HCT116 (cell line): ENCODE data around the gene MSI2. TPM values are rescaled to one million over a fixed set of nuclear protein-coding genes. Genes with fewer than 3 reads are reported as not detected.

ENCODE experiments used
- ATAC-seq: fragments of 200-7000 bp; cut with Tn5 transposase; 2 replicates; pipeline ENCODE4 v1.9.1; 2020; ENCODE audit warnings: mild to moderate bottlenecking, moderate library complexity
- BruUV-seq: library from RNA; stranded (reverse); fragments of 400-500 nt; replicated peaks from 2 replicates; lab custom pipeline; 2021; lab: Mats Ljungman, UMichigan
- CTCF ChIA-PET: fragments of 300-600 bp; sonication (Branson Sonifier 250); formaldehyde crosslinking; loops from one replicate; lab custom pipeline; 2021; ENCODE audit warnings: antibody characterized with exemption; lab: Charles Lee
- POLR2A ChIA-PET: fragments of 300-600, 350-600 bp; sonication (Branson Sonifier 250); formaldehyde crosslinking; loops from one replicate; lab custom pipeline; 2021; ENCODE audit warnings: antibody characterized with exemption; lab: Charles Lee
- RAD21 ChIA-PET, 2 experiments: fragments of 300-600 bp; sonication (Branson Sonifier 250); formaldehyde crosslinking; loops; one replicate each; lab custom pipeline; 2023; ENCODE audit warnings: low total read pairs in 2 of 2; ENCODE audit not compliant: uncharacterized antibody in 2 of 2, unreplicated experiment in 2 of 2, low non-redundant PET in 1 of 2; lab: Charles Lee
- DNase-seq: peaks from one replicate; pipeline ENCODE4 v3.0.0-alpha.2; 2010; ENCODE audit warnings: low read depth, low spot score
- H2AFZ ChIP-seq: fragments of 200-600 bp; shearing (Covaris generic), sonication (generic); 2 replicates; pipeline ENCODE4 v1.6.1; 2017; ENCODE audit warnings: low read depth, mixed run types, mixed read lengths, antibody characterized with exemption, low read length; ENCODE audit not compliant: poor library complexity, severe bottlenecking
- H3K27ac ChIP-seq: 2 replicates; pipeline ENCODE4 v1.5.1; 2012; ENCODE audit warnings: low read depth, low read length
- H3K27me3 ChIP-seq: fragments of 200-600 bp; sonication (generic); 2 replicates; pipeline ENCODE4 v1.6.1; 2016; ENCODE audit warnings: mixed run types, low read length, mixed read lengths; ENCODE audit not compliant: insufficient read depth
- H3K36me3 ChIP-seq, 2 experiments: fragments of 200-500 bp in 1 of 2; fragments of 200-600 bp in 1 of 2; sonication (Bioruptor generic) in 1 of 2; sonication (generic) in 1 of 2; 2 replicates each; pipeline versions ENCODE4 v1.5.1 to v1.6.1; 2014 to 2016; ENCODE audit warnings: low read length in 2 of 2, inconsistent platforms in 1 of 2, mixed read lengths in 1 of 2, mixed run types in 1 of 2; ENCODE audit not compliant: insufficient read depth in 2 of 2, control insufficient read depth in 1 of 2
- H3K4me1 ChIP-seq, 2 experiments: fragments of 200-600 bp in 1 of 2; sonication (generic) in 1 of 2; 2 replicates each; pipeline versions ENCODE4 v1.5.1 to v1.6.1; 2012 to 2017; ENCODE audit warnings: low read length in 2 of 2, inconsistent platforms in 1 of 2, mild to moderate bottlenecking in 1 of 2, mixed read lengths in 1 of 2, mixed run types in 1 of 2, moderate library complexity in 1 of 2; ENCODE audit not compliant: insufficient read depth in 2 of 2, control insufficient read depth in 1 of 2
- H3K4me2 ChIP-seq: fragments of 200-600 bp; sonication (generic); 2 replicates; pipeline ENCODE4 v1.6.1; 2017; ENCODE audit warnings: mixed run types, low read length, mixed read lengths
- H3K4me3 ChIP-seq, 2 experiments: fragments of 200-600 bp in 1 of 2; sonication (generic) in 1 of 2; replicated peaks in 1 of 2; 2 replicates each; pipeline ENCODE4 v1.5.1; 2011 to 2016; ENCODE audit warnings: low read length in 2 of 2, control low read depth in 1 of 2, low read depth in 1 of 2, mild to moderate bottlenecking in 1 of 2, mixed read lengths in 1 of 2, mixed run types in 1 of 2
- H3K79me2 ChIP-seq: fragments of 200-600 bp; sonication (generic); 2 replicates; pipeline ENCODE4 v1.6.1; 2017; ENCODE audit warnings: mild to moderate bottlenecking, mixed run types, low read length, moderate library complexity, mixed read lengths; ENCODE audit not compliant: insufficient read depth
- H3K9ac ChIP-seq: fragments of 200-600 bp; sonication (generic); 2 replicates; pipeline ENCODE4 v1.6.1; 2016; ENCODE audit warnings: low read length, mixed read lengths
- H3K9me2 ChIP-seq: fragments of 200-600 bp; sonication (generic), shearing (Covaris generic); 2 replicates; pipeline ENCODE4 v1.6.1; 2017; ENCODE audit warnings: mixed run types, mild to moderate bottlenecking, moderate library complexity; ENCODE audit not compliant: insufficient read depth
- H3K9me3 ChIP-seq, 2 experiments: fragments of 200-500 bp in 1 of 2; fragments of 200-600 bp in 1 of 2; sonication (Bioruptor generic) in 1 of 2; sonication (generic) in 1 of 2; 2 replicates each; pipeline ENCODE4 v1.6.1; 2014 to 2017; ENCODE audit warnings: low read length in 2 of 2, mixed read lengths in 2 of 2, inconsistent platforms in 1 of 2, low read depth in 1 of 2, mild to moderate bottlenecking in 1 of 2, mixed run types in 1 of 2, moderate library complexity in 1 of 2; ENCODE audit not compliant: control insufficient read depth in 1 of 2, insufficient read depth in 1 of 2
- H4K20me1 ChIP-seq: fragments of 200-600 bp; sonication (generic), shearing (Covaris generic); 2 replicates; pipeline ENCODE4 v1.6.1; 2017; ENCODE audit warnings: mixed run types, mild to moderate bottlenecking, moderate library complexity; ENCODE audit not compliant: insufficient read depth
- CBX3 ChIP-seq: IDR thresholded peaks from 2 replicates; pipeline ENCODE4 v1.6.1; 2012; ENCODE audit warnings: low read depth
- EGR1 ChIP-seq: IDR thresholded peaks from 2 replicates; pipeline ENCODE4 v1.6.1; 2012; ENCODE audit warnings: low read depth
- POLR2A ChIP-seq: IDR thresholded peaks from 2 replicates; pipeline ENCODE4 v1.7.0; 2011; ENCODE audit warnings: borderline replicate concordance; ENCODE audit not compliant: insufficient read depth, insufficient read length; ENCODE audit errors: extremely low read depth
- POLR2AphosphoS5 ChIP-seq: IDR thresholded peaks from 2 replicates; pipeline ENCODE4 v1.6.1; 2011; ENCODE audit warnings: mild to moderate bottlenecking, low read depth, low read length, moderate library complexity
- SIN3A ChIP-seq: IDR thresholded peaks from 2 replicates; pipeline ENCODE4 v1.6.1; 2012; ENCODE audit warnings: low read depth
- TCF7L2 ChIP-seq: IDR thresholded peaks from 2 replicates; pipeline ENCODE4 v1.7.0; 2011; ENCODE audit warnings: borderline replicate concordance, inconsistent platforms; ENCODE audit not compliant: insufficient read depth, insufficient read length; ENCODE audit errors: extremely low read depth
- YY1 ChIP-seq: IDR thresholded peaks from 2 replicates; pipeline ENCODE4 v1.6.1; 2011; ENCODE audit warnings: low read length, low read depth, moderate library complexity, mild to moderate bottlenecking; ENCODE audit not compliant: insufficient replicate concordance; ENCODE audit errors: extremely low read depth
- ZFX ChIP-seq: fragments of 450-650 bp; IDR thresholded peaks from 2 replicates; pipeline ENCODE4 v1.6.1; 2017
- ZNF274 ChIP-seq: fragments of 200-500 bp; sonication (Bioruptor generic); IDR thresholded peaks from 2 replicates; pipeline ENCODE4 v1.6.1; 2014; ENCODE audit warnings: mild to moderate bottlenecking, low read depth, low read length, inconsistent platforms
- intact Hi-C: fragments of 100-400 bp; cut with micrococcal nuclease; formaldehyde crosslinking; loops from 2 replicates; pipeline ENCODE4 v1.10.0; 2022
- total RNA-seq: library from RNA; stranded (reverse); gene quantifications from one replicate; pipeline ENCODE4 v1.2.1, GENCODE V29; 2021; ENCODE audit not compliant: unreplicated experiment
- TF ChIP-seq, protein P1 (sequence below): IDR thresholded peaks from 2 replicates; pipeline ENCODE4 v1.6.1; 2011; ENCODE audit warnings: mild to moderate bottlenecking, low read length, moderate library complexity; ENCODE audit not compliant: insufficient replicate concordance; ENCODE audit errors: extremely low read depth
- TF ChIP-seq, protein P2 (sequence below): IDR thresholded peaks from 2 replicates; pipeline ENCODE4 v1.6.1; 2012
- TF ChIP-seq, protein P3 (sequence below): IDR thresholded peaks from 2 replicates; pipeline ENCODE4 v1.6.1; 2012

MSI2 gene
- total RNA-seq, 1 experiment from 2014 or later = 137 TPM

DNA sequence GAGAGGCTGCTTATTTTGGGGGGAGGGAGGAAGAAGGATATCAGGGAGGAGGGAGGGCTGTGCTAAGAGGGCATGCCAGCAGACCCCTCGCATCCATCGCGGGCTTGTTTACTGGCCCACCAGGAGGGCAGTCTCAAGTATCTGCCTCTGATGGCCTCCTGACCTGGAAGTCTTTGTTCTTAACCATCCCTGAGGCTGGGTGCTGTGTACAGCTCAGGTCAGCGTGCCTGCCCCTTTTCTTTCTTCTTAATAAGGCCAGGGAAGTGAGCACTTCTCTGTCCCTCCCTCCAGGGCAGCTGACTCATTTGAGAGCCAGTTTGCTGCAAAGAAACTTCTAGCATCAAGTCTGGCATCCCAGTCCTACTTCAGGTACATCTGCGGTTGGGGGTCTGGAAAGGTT is 331.8 kb downstream of the MSI2 start:
- ATAC-seq (no peak), DNase-seq (no peak)
- H3K27me3 ChIP-seq = no peaks in the 10 kb centered on the region
- ChIA-PET POLR2A (no interaction called here), CTCF (interaction anchor here (1.5 kb wide), 1 partner anchor 10 kb away, joined by 4 read pairs; no protein-coding TSS in a partner anchor), RAD21 (no interaction called here)
- BruUV-seq = no TSS peak
- H2AFZ ChIP-seq = no peak overlapping the region
- no peaks in the 10 kb centered on the region for H3K4me1 ChIP-seq
- no peaks in the 10 kb centered on the region for H3K36me3 ChIP-seq
- intact Hi-C loops = no loop called here
- no peaks in the 10 kb centered on the region for H3K9me3 ChIP-seq
- H3K27ac ChIP-seq = no peak overlapping the region
- H3K79me2 ChIP-seq = no peaks in the 10 kb centered on the region
- no peak overlapping the region for H3K4me3 ChIP-seq
- TF ChIP-seq CBX3 (no peak), ZFX (no peak), SIN3A (no peak), YY1 (no peak), POLR2A (no peak), TCF7L2 (no peak), EGR1 (no peak), POLR2AphosphoS5 (no peak), ZNF274 (no peak)
- TF ChIP-seq, protein P1, sequence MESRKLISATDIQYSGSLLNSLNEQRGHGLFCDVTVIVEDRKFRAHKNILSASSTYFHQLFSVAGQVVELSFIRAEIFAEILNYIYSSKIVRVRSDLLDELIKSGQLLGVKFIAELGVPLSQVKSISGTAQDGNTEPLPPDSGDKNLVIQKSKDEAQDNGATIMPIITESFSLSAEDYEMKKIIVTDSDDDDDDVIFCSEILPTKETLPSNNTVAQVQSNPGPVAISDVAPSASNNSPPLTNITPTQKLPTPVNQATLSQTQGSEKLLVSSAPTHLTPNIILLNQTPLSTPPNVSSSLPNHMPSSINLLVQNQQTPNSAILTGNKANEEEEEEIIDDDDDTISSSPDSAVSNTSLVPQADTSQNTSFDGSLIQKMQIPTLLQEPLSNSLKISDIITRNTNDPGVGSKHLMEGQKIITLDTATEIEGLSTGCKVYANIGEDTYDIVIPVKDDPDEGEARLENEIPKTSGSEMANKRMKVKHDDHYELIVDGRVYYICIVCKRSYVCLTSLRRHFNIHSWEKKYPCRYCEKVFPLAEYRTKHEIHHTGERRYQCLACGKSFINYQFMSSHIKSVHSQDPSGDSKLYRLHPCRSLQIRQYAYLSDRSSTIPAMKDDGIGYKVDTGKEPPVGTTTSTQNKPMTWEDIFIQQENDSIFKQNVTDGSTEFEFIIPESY = no peak
- TF ChIP-seq, protein P2, sequence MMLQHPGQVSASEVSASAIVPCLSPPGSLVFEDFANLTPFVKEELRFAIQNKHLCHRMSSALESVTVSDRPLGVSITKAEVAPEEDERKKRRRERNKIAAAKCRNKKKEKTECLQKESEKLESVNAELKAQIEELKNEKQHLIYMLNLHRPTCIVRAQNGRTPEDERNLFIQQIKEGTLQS = no peak
- TF ChIP-seq, protein P3, sequence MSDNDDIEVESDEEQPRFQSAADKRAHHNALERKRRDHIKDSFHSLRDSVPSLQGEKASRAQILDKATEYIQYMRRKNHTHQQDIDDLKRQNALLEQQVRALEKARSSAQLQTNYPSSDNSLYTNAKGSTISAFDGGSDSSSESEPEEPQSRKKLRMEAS = no peak
- H3K9ac ChIP-seq = no peak overlapping the region
- H3K4me2 ChIP-seq = no peak overlapping the region
- H3K9me2 ChIP-seq = no peaks in the 10 kb centered on the region
- no peaks in the 10 kb centered on the region for H4K20me1 ChIP-seq
